MM.1S (cell line): ENCODE data around the gene RCSD1.

Experiments used
- CTCF ChIP-seq: fragments of 300-600 bp; sonication (generic); IDR thresholded peaks from 2 replicates; pipeline ENCODE4 v1.5.1; 2016; ENCODE audit warnings: antibody characterized with exemption, low read length, mixed read lengths
- EZH2 ChIP-seq: fragments of 300-600 bp; sonication (generic); optimal IDR thresholded peaks from 2 replicates; pipeline ENCODE3; 2017; ENCODE audit warnings: low read depth, mild to moderate bottlenecking, antibody characterized with exemption, low read length, mixed read lengths

GRCh38 chr1:167587872-167588271, 42.2 kb upstream of the RCSD1 start:
- no peak for TF ChIP-seq EZH2
- no peak for TF ChIP-seq CTCF
